Choroid plexus epithelial cell (primary cell): Measurements from ENCODE around the gene BRD2.

Source experiments
- DNase-seq: peaks from one replicate; pipeline ENCODE4 v3.0.0-alpha.2; 2010; ENCODE audit warnings: low read depth
- H3K4me3 ChIP-seq: 2 replicates; pipeline ENCODE4 v1.5.1; 2011; ENCODE audit warnings: low read depth, mild to moderate bottlenecking, control low read depth, low read length, moderate library complexity
- CTCF ChIP-seq: conservative IDR thresholded peaks from 2 replicates; pipeline ENCODE4 v1.5.1; 2011; ENCODE audit warnings: low read depth, mild to moderate bottlenecking, control low read depth, inconsistent platforms, low read length, moderate library complexity

Gene BRD2

GRCh38 chr6:32950010-32950409 is 18.4 kb upstream of the BRD2 start:
- TF ChIP-seq CTCF = no peak
- DNase-seq = no peak
- no peak overlapping the region for H3K4me3 ChIP-seq

- no peak for DNase-seq
- no peak overlapping the region for H3K4me3 ChIP-seq
- no peak for TF ChIP-seq CTCF
Observed at GRCh38 chr6:32950449-32950848, 17.9 kb upstream of the BRD2 start.

GRCh38 chr6:32952817-32953739 is 15.3 kb upstream of the BRD2 start, which contains the start of gene HLA-DMA:
TSS of gene HLA-DMA (minus strand) at chr6:32953097. CDS start at chr6:32953036, 61 bp downstream.
- H3K4me3 ChIP-seq = peak within 1 kb of the TSS; percentile 6
- peak; percentile 98 for DNase-seq
- peak; percentile 93 for TF ChIP-seq CTCF

- H3K4me3 ChIP-seq = no peak overlapping the region
Observed at GRCh38 chr6:32953775-32954174, 14.6 kb upstream of the BRD2 start.

GRCh38 chr6:32954267-32954666 is 14.1 kb upstream of the BRD2 start:
- no peak for DNase-seq
- H3K4me3 ChIP-seq = no peak overlapping the region
- TF ChIP-seq CTCF = no peak

More at GRCh38 chr6:32953775-32954174, 14.6 kb upstream of the BRD2 start:
- no peak for DNase-seq
- TF ChIP-seq CTCF = no peak

GRCh38 chr6:32954986-32955802 is 13.2 kb upstream of the BRD2 start:
- H3K4me3 ChIP-seq = no peak overlapping the region
- DNase-seq = peak; percentile 47
- peak; percentile 69 for TF ChIP-seq CTCF
